Measurements from ENCODE around the gene ZDHHC16. TPM values are rescaled to one million over a fixed set of nuclear protein-coding genes. Genes with fewer than 3 reads are reported as not detected.

Gene ZDHHC16
- polyA plus RNA-seq, 2 donors, result 18.1 to 20.5 TPM

DNA sequence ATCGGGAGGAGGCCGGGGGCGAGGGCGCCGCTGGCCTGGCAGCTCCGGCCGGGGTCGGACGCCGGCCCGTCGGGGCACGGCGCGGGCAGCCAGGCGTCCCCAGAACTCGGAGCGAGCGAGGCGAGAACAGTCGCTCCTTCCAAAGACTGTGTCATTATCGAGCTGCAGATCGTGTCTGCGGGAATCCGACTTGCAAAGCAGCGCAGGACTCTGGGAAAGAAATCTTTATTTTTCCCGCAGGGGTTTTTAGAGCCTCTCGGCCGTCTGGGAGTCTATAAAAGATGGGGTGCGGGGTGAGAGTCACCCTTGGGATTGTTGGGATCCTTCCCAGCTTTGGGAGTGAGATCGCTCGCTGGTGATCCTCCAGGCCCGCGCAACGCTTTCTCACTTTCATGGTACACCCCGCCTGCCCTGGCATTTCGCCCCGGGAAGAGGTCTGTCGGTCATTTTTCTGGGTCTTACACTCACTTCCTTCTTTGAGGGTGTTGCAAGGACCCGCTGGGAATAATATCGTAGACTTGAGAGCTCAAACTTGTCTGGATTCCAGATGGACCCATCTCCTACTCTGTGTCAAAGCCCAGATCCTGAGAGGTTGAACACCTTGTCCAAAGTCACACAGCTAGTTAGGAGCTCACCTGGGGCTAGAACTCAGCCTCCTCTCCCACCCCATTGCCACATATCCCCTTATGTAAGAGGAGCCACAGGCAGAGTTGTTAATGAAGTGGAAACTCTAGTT lies 53.8 kb downstream of the ZDHHC16 start:
- H3K36me3 ChIP-seq (ENCODE audit: control insufficient read depth in 2 of 2, insufficient read depth in 2 of 2, low read length in 1 of 2), result no peaks in the 10 kb centered on the region
- no peaks in the 10 kb centered on the region for H3K27me3 ChIP-seq (ENCODE audit: control insufficient read depth in 1 of 2, insufficient read depth in 2 of 2, low read length in 2 of 2)
- H3K27ac ChIP-seq (ENCODE audit: low read depth in 2 of 2, low read length in 1 of 2), result peak overlapping the region; percentile 85 to 92
- 1% methylated on average over 41 of the region's 41 CpGs for WGBS, 2 donors
- no peaks in the 10 kb centered on the region for H3K9me3 ChIP-seq (ENCODE audit: control insufficient read depth in 2 of 2, insufficient read depth in 1 of 2, low read depth in 1 of 2, low read length in 1 of 2)
- peak overlapping the region; percentile 74 to 84 for H3K4me3 ChIP-seq (ENCODE audit: low read depth in 1 of 2, low read length in 2 of 2)
- peaks cover 0 to 6% of the 10 kb centered on the region in 2 donors for H3K4me1 ChIP-seq (ENCODE audit: control insufficient read depth in 2 of 2, insufficient read depth in 2 of 2, low read length in 1 of 2)

- Histone ChIP-seq H3K9me3 (ENCODE audit: control insufficient read depth in 2 of 2, insufficient read depth in 1 of 2, low read depth in 1 of 2, low read length in 1 of 2) (no peaks in the 10 kb centered on the region), H3K27ac (ENCODE audit: low read depth in 2 of 2, low read length in 1 of 2) (no peak overlapping the region), H3K27me3 (ENCODE audit: control insufficient read depth in 1 of 2, insufficient read depth in 2 of 2, low read length in 2 of 2) (no peaks in the 10 kb centered on the region), H3K4me1 (ENCODE audit: control insufficient read depth in 2 of 2, insufficient read depth in 2 of 2, low read length in 1 of 2) (peaks cover 0 to 3% of the 10 kb centered on the region in 2 donors), H3K4me3 (ENCODE audit: low read depth in 1 of 2, low read length in 2 of 2) (peak overlapping the region in 1 of 2 donors; percentile 74), H3K36me3 (ENCODE audit: control insufficient read depth in 2 of 2, insufficient read depth in 2 of 2, low read length in 1 of 2) (no peaks in the 10 kb centered on the region)
- WGBS, 2 donors, result 79 to 82% methylated on average over 2 of the region's 2 CpGs
These were observed 54.3 kb downstream of the ZDHHC16 start for GRCh38 chr10:97500297-97500575.

GRCh38 chr10:97502916-97503315 lies 56.9 kb downstream of the ZDHHC16 start:
- Histone ChIP-seq H3K36me3 (ENCODE audit: control insufficient read depth in 2 of 2, insufficient read depth in 2 of 2, low read length in 1 of 2) (no peaks in the 10 kb centered on the region), H3K27ac (ENCODE audit: low read depth in 2 of 2, low read length in 1 of 2) (no peak overlapping the region), H3K9me3 (ENCODE audit: control insufficient read depth in 2 of 2, insufficient read depth in 1 of 2, low read depth in 1 of 2, low read length in 1 of 2) (no peaks in the 10 kb centered on the region), H3K4me3 (ENCODE audit: low read depth in 1 of 2, low read length in 2 of 2) (no peak overlapping the region), H3K4me1 (ENCODE audit: control insufficient read depth in 2 of 2, insufficient read depth in 2 of 2, low read length in 1 of 2) (no peaks in the 10 kb centered on the region), H3K27me3 (ENCODE audit: control insufficient read depth in 1 of 2, insufficient read depth in 2 of 2, low read length in 2 of 2) (peaks cover 0 to 2% of the 10 kb centered on the region in 2 donors)
- 84 to 90% methylated on average over 6 of the region's 6 CpGs for WGBS, 2 donors

- Histone ChIP-seq H3K36me3 (ENCODE audit: control insufficient read depth in 2 of 2, insufficient read depth in 2 of 2, low read length in 1 of 2) (no peaks in the 10 kb centered on the region), H3K27ac (ENCODE audit: low read depth in 2 of 2, low read length in 1 of 2) (no peak overlapping the region), H3K4me3 (ENCODE audit: low read depth in 1 of 2, low read length in 2 of 2) (no peak overlapping the region), H3K27me3 (ENCODE audit: control insufficient read depth in 1 of 2, insufficient read depth in 2 of 2, low read length in 2 of 2) (peaks cover 0 to 2% of the 10 kb centered on the region in 2 donors), H3K9me3 (ENCODE audit: control insufficient read depth in 2 of 2, insufficient read depth in 1 of 2, low read depth in 1 of 2, low read length in 1 of 2) (no peaks in the 10 kb centered on the region), H3K4me1 (ENCODE audit: control insufficient read depth in 2 of 2, insufficient read depth in 2 of 2, low read length in 1 of 2) (no peaks in the 10 kb centered on the region)
- whole genome bisulfite sequencing, 2 donors, result 61 to 75% methylated on average over 3 of the region's 3 CpGs
These were observed 57.4 kb downstream of the ZDHHC16 start for GRCh38 chr10:97503406-97503805.

DNA sequence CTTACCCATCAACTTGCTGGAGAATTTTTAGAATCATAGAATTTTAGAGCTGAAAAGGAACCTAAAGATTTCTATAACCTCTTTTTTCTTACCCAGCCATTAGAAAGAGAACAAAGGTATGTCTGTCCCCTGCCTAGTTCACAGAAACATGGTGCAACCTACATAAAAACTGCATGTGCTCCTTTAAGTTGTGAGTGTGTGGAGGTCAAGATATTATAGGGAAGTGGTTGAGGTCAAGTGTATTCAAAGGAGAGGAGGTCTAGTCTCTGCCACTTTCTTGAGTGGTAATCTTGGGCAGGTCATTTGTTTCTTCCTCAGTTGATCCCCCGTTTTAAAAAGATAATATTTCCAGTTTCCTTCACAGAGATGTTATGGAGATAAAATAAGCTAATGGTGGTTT lies 59.2 kb downstream of the ZDHHC16 start:
- Histone ChIP-seq H3K9me3 (ENCODE audit: control insufficient read depth in 2 of 2, insufficient read depth in 1 of 2, low read depth in 1 of 2, low read length in 1 of 2) (no peaks in the 10 kb centered on the region), H3K27ac (ENCODE audit: low read depth in 2 of 2, low read length in 1 of 2) (no peak overlapping the region), H3K4me1 (ENCODE audit: control insufficient read depth in 2 of 2, insufficient read depth in 2 of 2, low read length in 1 of 2) (no peaks in the 10 kb centered on the region), H3K4me3 (ENCODE audit: low read depth in 1 of 2, low read length in 2 of 2) (no peak overlapping the region), H3K27me3 (ENCODE audit: control insufficient read depth in 1 of 2, insufficient read depth in 2 of 2, low read length in 2 of 2) (peaks cover 0 to 2% of the 10 kb centered on the region in 2 donors), H3K36me3 (ENCODE audit: control insufficient read depth in 2 of 2, insufficient read depth in 2 of 2, low read length in 1 of 2) (no peaks in the 10 kb centered on the region)
- WGBS, 2 donors, result 80 to 88% methylated on average over 1 of the region's 1 CpG

- Histone ChIP-seq H3K4me3 (ENCODE audit: low read depth in 1 of 2, low read length in 2 of 2) (no peak overlapping the region), H3K36me3 (ENCODE audit: control insufficient read depth in 2 of 2, insufficient read depth in 2 of 2, low read length in 1 of 2) (no peaks in the 10 kb centered on the region), H3K9me3 (ENCODE audit: control insufficient read depth in 2 of 2, insufficient read depth in 1 of 2, low read depth in 1 of 2, low read length in 1 of 2) (no peaks in the 10 kb centered on the region), H3K27me3 (ENCODE audit: control insufficient read depth in 1 of 2, insufficient read depth in 2 of 2, low read length in 2 of 2) (peaks cover 0 to 2% of the 10 kb centered on the region in 2 donors), H3K4me1 (ENCODE audit: control insufficient read depth in 2 of 2, insufficient read depth in 2 of 2, low read length in 1 of 2) (no peaks in the 10 kb centered on the region), H3K27ac (ENCODE audit: low read depth in 2 of 2, low read length in 1 of 2) (no peak overlapping the region)
- whole genome bisulfite sequencing, 2 donors, result 74 to 86% methylated on average over 3 of the region's 3 CpGs
These were observed 60.4 kb downstream of the ZDHHC16 start for GRCh38 chr10:97506199-97506991.

Other genes starting within 250 kb of the ZDHHC16 start
- 1 to 10 TPM; 1.5 to 3.4 TPM for gene ARHGAP19, start 153.5 kb upstream of the ZDHHC16 start, polyA plus RNA-seq
- 1 to 10 TPM; 1.2 to 1.8 TPM for gene FRAT1, start 126.9 kb upstream of the ZDHHC16 start, polyA plus RNA-seq
- gene FRAT2, start 111.4 kb upstream of the ZDHHC16 start, polyA plus RNA-seq, result 1 to 10 TPM; 7.2 to 9.6 TPM
- 10 to 100 TPM; 11.8 to 13.7 TPM for gene RRP12, start 44.8 kb upstream of the ZDHHC16 start, polyA plus RNA-seq
- gene PGAM1, start 20.0 kb upstream of the ZDHHC16 start, polyA plus RNA-seq, result 100 to 1,000 TPM in 1 of 2 donors, 10 to 100 TPM in 1; 72.5 to 354 TPM
- 10 to 100 TPM; 28.8 to 32.4 TPM for gene EXOSC1, start 169 bp upstream of the ZDHHC16 start, polyA plus RNA-seq
- 10 to 100 TPM; 37.8 to 45.1 TPM for gene MMS19, start 52.2 kb downstream of the ZDHHC16 start, polyA plus RNA-seq
- gene UBTD1, start 52.7 kb downstream of the ZDHHC16 start, polyA plus RNA-seq, result 1 to 10 TPM; 5.8 to 6.7 TPM
- under 1 TPM; 0.43 to 0.46 TPM for gene ANKRD2, start 126.6 kb downstream of the ZDHHC16 start, polyA plus RNA-seq
- gene HOGA1, start 138.2 kb downstream of the ZDHHC16 start, polyA plus RNA-seq, result 1 to 10 TPM in 1 of 2 donors, under 1 TPM in 1; 0.78 to 1.4 TPM
- under 1 TPM in 1 of 2 donors, not detected in 1; 0.10 TPM for gene C10orf62, start 143.5 kb downstream of the ZDHHC16 start, polyA plus RNA-seq
- gene MORN4, start 187.3 kb downstream of the ZDHHC16 start, polyA plus RNA-seq, result 1 to 10 TPM; 1.1 to 1.8 TPM
- 10 to 100 TPM; 11.5 to 19.9 TPM for gene PI4K2A, start 194.5 kb downstream of the ZDHHC16 start, polyA plus RNA-seq
- gene AVPI1, start 241.1 kb downstream of the ZDHHC16 start, polyA plus RNA-seq, result 10 to 100 TPM in 1 of 2 donors, 1 to 10 TPM in 1; 9.8 to 15.3 TPM